Measurements from ENCODE around the gene ZNF235. TPM values are rescaled to one million over a fixed set of nuclear protein-coding genes. Genes with fewer than 3 reads are reported as not detected.
"Not testable (repeated sequence)": the region's sequence is repeated elsewhere in the genome, so short reads cannot be mapped to it uniquely, and the experiment has no call there.

The ZNF235 gene
- total RNA-seq, result 4.2 and 5.3 TPM in 2 replicates

- intact Hi-C loops (cut with micrococcal nuclease), result loop anchor here (1.0 kb wide), 2 partner anchors 92 to 191 kb away; partner anchors contain the start of genes ZNF225 and ZNF227
These were observed at the start of gene ZNF235 for GRCh38 chr19:44304659-44305193. ZNF235 (minus strand) TSS chr19:44305025; CDS start chr19:44303404, 1,621 bp downstream.

- intact Hi-C loops (cut with micrococcal nuclease), result no loop called here
These were observed 41.7 kb upstream of the ZNF235 start for GRCh38 chr19:44346556-44346955.

- intact Hi-C loops (cut with micrococcal nuclease), result no loop called here
These were observed 41.1 kb upstream of the ZNF235 start for GRCh38 chr19:44345959-44346358.

GRCh38 chr19:44344255-44344654, 39.4 kb upstream of the ZNF235 start:
- intact Hi-C loops (cut with micrococcal nuclease), result no loop called here

GRCh38 chr19:44341794-44342193, 37.0 kb upstream of the ZNF235 start:
- intact Hi-C loops (cut with micrococcal nuclease), result no loop called here

- intact Hi-C loops (cut with micrococcal nuclease), result not testable (repeated sequence)
These were observed 29.8 kb upstream of the ZNF235 start for GRCh38 chr19:44334639-44335038.

- intact Hi-C loops (cut with micrococcal nuclease), result no loop called here
These were observed 27.3 kb upstream of the ZNF235 start for GRCh38 chr19:44332145-44332544.

- intact Hi-C loops (cut with micrococcal nuclease), result no loop called here
These were observed 11.1 kb upstream of the ZNF235 start for GRCh38 chr19:44315883-44316282.

GRCh38 chr19:44313231-44313630, 8.4 kb upstream of the ZNF235 start:
- intact Hi-C loops (cut with micrococcal nuclease), result no loop called here

- intact Hi-C loops (cut with micrococcal nuclease), result no loop called here
These were observed 3.2 kb upstream of the ZNF235 start for GRCh38 chr19:44308011-44308410.

- intact Hi-C loops (cut with micrococcal nuclease), result no loop called here
These were observed 1.5 kb upstream of the ZNF235 start for GRCh38 chr19:44306283-44306682.

GRCh38 chr19:44305457-44305856, 632 bp upstream of the ZNF235 start:
- intact Hi-C loops (cut with micrococcal nuclease), result loop anchor here (1.0 kb wide), 2 partner anchors 93 to 192 kb away; partner anchors contain the start of genes ZNF225 and ZNF227

GRCh38 chr19:44303976-44304568, 753 bp downstream of the ZNF235 start:
- intact Hi-C loops (cut with micrococcal nuclease), result no loop called here

- intact Hi-C loops (cut with micrococcal nuclease), result no loop called here
These were observed 1.5 kb downstream of the ZNF235 start for GRCh38 chr19:44303320-44303719.

GRCh38 chr19:44284968-44285367, 19.9 kb downstream of the ZNF235 start:
- intact Hi-C loops (cut with micrococcal nuclease), result no loop called here

- intact Hi-C loops (cut with micrococcal nuclease), result no loop called here
These were observed 22.0 kb downstream of the ZNF235 start for GRCh38 chr19:44282846-44283245.

GRCh38 chr19:44280916-44281315, 23.9 kb downstream of the ZNF235 start:
- intact Hi-C loops (cut with micrococcal nuclease), result no loop called here

- intact Hi-C loops (cut with micrococcal nuclease), result no loop called here
These were observed 26.6 kb downstream of the ZNF235 start for GRCh38 chr19:44278181-44278690.

- intact Hi-C loops (cut with micrococcal nuclease), result no loop called here
These were observed 27.5 kb downstream of the ZNF235 start for GRCh38 chr19:44277331-44277730.

- intact Hi-C loops (cut with micrococcal nuclease), result no loop called here
These were observed 44.0 kb downstream of the ZNF235 start for GRCh38 chr19:44260695-44261446.

- intact Hi-C loops (cut with micrococcal nuclease), result no loop called here
These were observed 44.5 kb downstream of the ZNF235 start for GRCh38 chr19:44260343-44260681.

- intact Hi-C loops (cut with micrococcal nuclease), result no loop called here
These were observed 45.9 kb downstream of the ZNF235 start for GRCh38 chr19:44258835-44259413.
